Osteoblast (primary cell): ENCODE measurements around the gene KAT2A. TPM values are rescaled to one million over a fixed set of nuclear protein-coding genes. Genes with fewer than 3 reads are reported as not detected.

ENCODE experiments used
- DNase-seq: peaks from one replicate; pipeline ENCODE4 v3.0.0; 2011; ENCODE audit warnings: low spot score, mixed read lengths; ENCODE audit not compliant: insufficient read length; ENCODE audit errors: missing footprints
- H2AFZ ChIP-seq: 2 replicates; pipeline ENCODE4 v1.6.0; 2011; ENCODE audit warnings: mild to moderate bottlenecking, low read length
- H3K27ac ChIP-seq: 2 replicates; pipeline ENCODE4 v1.5.1; 2011; ENCODE audit warnings: mild to moderate bottlenecking, low read depth, low read length, moderate library complexity
- H3K27me3 ChIP-seq: 2 replicates; pipeline ENCODE4 v1.6.0; 2012; ENCODE audit warnings: mild to moderate bottlenecking, control low read depth, inconsistent platforms, low read length, moderate library complexity; ENCODE audit not compliant: insufficient read depth
- H3K36me3 ChIP-seq: 2 replicates; pipeline ENCODE4 v1.5.1; 2011; ENCODE audit warnings: mild to moderate bottlenecking, low read length, control low read depth, moderate library complexity; ENCODE audit not compliant: insufficient read depth
- H3K4me1 ChIP-seq: 2 replicates; pipeline ENCODE4 v1.5.1; 2011; ENCODE audit warnings: mild to moderate bottlenecking, low read length, control low read depth, moderate library complexity; ENCODE audit not compliant: insufficient read depth
- H3K4me2 ChIP-seq: 2 replicates; pipeline ENCODE4 v1.6.0; 2011; ENCODE audit warnings: mild to moderate bottlenecking, low read length; ENCODE audit not compliant: insufficient read depth
- H3K4me3 ChIP-seq: fragments of 200-600 bp; sonication (generic); 3 replicates; pipeline ENCODE4 v1.5.1; 2012; ENCODE audit warnings: mild to moderate bottlenecking, low read length, inconsistent platforms; ENCODE audit not compliant: insufficient read depth
- H3K79me2 ChIP-seq: 2 replicates; pipeline ENCODE4 v1.6.0; 2012; ENCODE audit warnings: mild to moderate bottlenecking, low read length, control low read depth, inconsistent platforms; ENCODE audit not compliant: insufficient read depth
- H3K9me3 ChIP-seq: 2 replicates; pipeline ENCODE4 v1.5.1; 2011; ENCODE audit warnings: low read depth, low read length, control low read depth
- H4K20me1 ChIP-seq: 2 replicates; pipeline ENCODE4 v1.6.0; 2012; ENCODE audit warnings: mild to moderate bottlenecking, low read length, control low read depth; ENCODE audit not compliant: insufficient read depth
- total RNA-seq: library from RNA; depleted of rRNA; stranded (reverse); fragments of >200 nt; gene quantifications from 2 replicates; pipeline ENCODE4 v1.2.3, GENCODE V29; 2012
- TF ChIP-seq, protein P1 (sequence below): IDR thresholded peaks from 2 replicates; pipeline ENCODE4 v1.5.1; 2011; ENCODE audit warnings: mild to moderate bottlenecking, low read depth, low read length, moderate library complexity; ENCODE audit errors: extremely low read depth

The KAT2A gene
- total RNA-seq, 1 donor: 9.0 TPM

DNA sequence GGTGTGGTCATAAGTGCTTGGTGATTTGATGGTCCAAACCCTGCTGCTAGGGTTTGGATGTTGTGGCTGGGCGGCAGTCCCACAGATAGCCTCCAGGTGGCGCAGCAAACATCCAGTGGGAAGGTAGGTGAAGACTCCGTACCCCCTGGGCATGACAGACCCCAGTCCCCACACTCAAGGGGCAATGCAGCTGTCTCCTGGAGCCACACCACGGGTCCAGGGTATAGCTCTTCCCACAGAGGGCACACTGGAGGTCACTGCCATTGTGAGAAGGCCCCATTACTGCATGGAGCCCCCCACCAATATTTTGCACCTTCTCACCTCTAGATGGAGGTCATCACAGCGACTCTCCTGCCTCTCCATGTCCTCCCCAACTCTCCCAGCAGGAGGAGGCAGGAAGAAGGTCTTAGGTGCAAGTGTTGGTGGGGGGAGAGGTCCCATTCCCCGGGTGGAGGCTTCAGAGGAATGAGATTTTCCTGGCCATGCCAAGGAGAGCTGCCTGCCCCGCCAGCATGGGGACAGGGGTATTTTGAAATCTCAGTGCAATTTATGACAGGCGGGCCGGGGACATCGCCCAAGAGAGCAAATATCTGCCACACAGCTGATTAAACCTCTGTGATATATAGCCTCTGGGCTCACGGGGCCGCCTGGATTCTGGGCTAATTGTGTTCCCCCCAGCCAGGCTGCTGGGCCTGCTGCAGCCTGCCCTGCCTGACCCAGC lies 53.6 kb downstream of the KAT2A start:
- peaks cover 32% of the 10 kb centered on the region for H3K27me3 ChIP-seq
- H2AFZ ChIP-seq: no peak overlapping the region
- no peaks in the 10 kb centered on the region for H4K20me1 ChIP-seq
- H3K36me3 ChIP-seq: no peaks in the 10 kb centered on the region
- H3K27ac ChIP-seq: no peak overlapping the region
- DNase-seq: peak; percentile 95
- H3K9me3 ChIP-seq: no peaks in the 10 kb centered on the region
- H3K4me2 ChIP-seq: no peak overlapping the region
- H3K79me2 ChIP-seq: no peaks in the 10 kb centered on the region
- no peak overlapping the region for H3K4me3 ChIP-seq
- TF ChIP-seq, protein P1, sequence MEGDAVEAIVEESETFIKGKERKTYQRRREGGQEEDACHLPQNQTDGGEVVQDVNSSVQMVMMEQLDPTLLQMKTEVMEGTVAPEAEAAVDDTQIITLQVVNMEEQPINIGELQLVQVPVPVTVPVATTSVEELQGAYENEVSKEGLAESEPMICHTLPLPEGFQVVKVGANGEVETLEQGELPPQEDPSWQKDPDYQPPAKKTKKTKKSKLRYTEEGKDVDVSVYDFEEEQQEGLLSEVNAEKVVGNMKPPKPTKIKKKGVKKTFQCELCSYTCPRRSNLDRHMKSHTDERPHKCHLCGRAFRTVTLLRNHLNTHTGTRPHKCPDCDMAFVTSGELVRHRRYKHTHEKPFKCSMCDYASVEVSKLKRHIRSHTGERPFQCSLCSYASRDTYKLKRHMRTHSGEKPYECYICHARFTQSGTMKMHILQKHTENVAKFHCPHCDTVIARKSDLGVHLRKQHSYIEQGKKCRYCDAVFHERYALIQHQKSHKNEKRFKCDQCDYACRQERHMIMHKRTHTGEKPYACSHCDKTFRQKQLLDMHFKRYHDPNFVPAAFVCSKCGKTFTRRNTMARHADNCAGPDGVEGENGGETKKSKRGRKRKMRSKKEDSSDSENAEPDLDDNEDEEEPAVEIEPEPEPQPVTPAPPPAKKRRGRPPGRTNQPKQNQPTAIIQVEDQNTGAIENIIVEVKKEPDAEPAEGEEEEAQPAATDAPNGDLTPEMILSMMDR: peak; percentile 87
- H3K4me1 ChIP-seq: no peaks in the 10 kb centered on the region

DNA sequence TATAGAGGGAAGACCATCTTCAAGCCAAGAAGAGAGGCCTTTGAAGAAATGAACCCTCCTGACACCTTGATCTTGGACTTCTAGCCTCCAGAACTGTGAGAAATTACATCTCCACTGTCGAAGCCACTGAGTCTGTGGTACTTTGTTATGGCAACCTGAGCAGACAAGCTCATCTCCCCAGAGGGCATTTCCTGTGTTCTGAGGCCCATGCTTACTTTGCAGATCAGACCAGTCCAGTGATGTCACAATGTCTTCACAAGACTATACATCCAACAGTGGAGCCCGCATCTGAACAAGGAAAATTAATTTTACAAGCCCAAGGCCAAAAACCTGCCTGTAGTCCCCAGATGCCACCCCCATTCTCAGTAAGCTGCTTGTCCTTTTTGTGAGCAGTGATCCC lies 56.0 kb downstream of the KAT2A start:
- no peaks in the 10 kb centered on the region for H3K79me2 ChIP-seq
- H3K27me3 ChIP-seq: peaks cover 13% of the 10 kb centered on the region
- H2AFZ ChIP-seq: no peak overlapping the region
- no peak overlapping the region for H3K4me3 ChIP-seq
- no peaks in the 10 kb centered on the region for H3K9me3 ChIP-seq
- no peak overlapping the region for H3K27ac ChIP-seq
- no peak for DNase-seq
- no peaks in the 10 kb centered on the region for H3K4me1 ChIP-seq
- TF ChIP-seq, protein P1: no peak
- no peaks in the 10 kb centered on the region for H4K20me1 ChIP-seq
- no peaks in the 10 kb centered on the region for H3K36me3 ChIP-seq
- H3K4me2 ChIP-seq: no peak overlapping the region

Other genes with a start within 250 kb of the KAT2A start
- gene ACLY, start 202.4 kb downstream of the KAT2A start, total RNA-seq: 271 and 273 TPM in 2 replicates
- gene ODAD4, start 190.8 kb downstream of the KAT2A start, total RNA-seq: 1.1 and 1.5 TPM in 2 replicates
- gene CNP, start 154.6 kb downstream of the KAT2A start, total RNA-seq: 87.6 and 96.4 TPM in 2 replicates
- gene DNAJC7, start 103.9 kb downstream of the KAT2A start, total RNA-seq: 75.3 and 76.3 TPM in 2 replicates
- gene NKIRAS2, start 101.3 kb downstream of the KAT2A start, total RNA-seq: 38.0 and 39.1 TPM in 2 replicates
- under 0.01 and 0.29 TPM in 2 replicates for gene C17orf113, start 70.8 kb downstream of the KAT2A start, total RNA-seq
- gene ZNF385C, start 22.9 kb downstream of the KAT2A start, total RNA-seq: not detected in 2 replicates
- gene DHX58, start 8.7 kb downstream of the KAT2A start, total RNA-seq: 18.5 and 23.0 TPM in 2 replicates
- gene HSPB9, start 1.4 kb upstream of the KAT2A start, total RNA-seq: not detected in 2 replicates
- 80.0 and 90.5 TPM in 2 replicates for gene RAB5C, start 33.6 kb upstream of the KAT2A start, total RNA-seq
- not detected in 2 replicates for gene KCNH4, start 59.8 kb upstream of the KAT2A start, total RNA-seq
- gene HCRT, start 64.1 kb upstream of the KAT2A start, total RNA-seq: not detected in 2 replicates
- gene GHDC, start 73.1 kb upstream of the KAT2A start, total RNA-seq: 26.8 and 31.8 TPM in 2 replicates
- gene STAT5B, start 155.0 kb upstream of the KAT2A start, total RNA-seq: 22.8 and 23.6 TPM in 2 replicates
- 35.5 and 38.6 TPM in 2 replicates for gene STAT5A, start 167.1 kb upstream of the KAT2A start, total RNA-seq